Astrocyte of the cerebellum (primary cell): ENCODE data around the gene WNT6.
A peak's percentile ranks its signal among the peaks of the same experiment; 100 is the strongest.

Source experiments
- DNase-seq: peaks from one replicate; pipeline ENCODE4 v3.0.0-alpha.2; 2011; ENCODE audit warnings: low read depth
- H3K4me3 ChIP-seq: 2 replicates; pipeline ENCODE4 v1.5.1; 2011; ENCODE audit warnings: mild to moderate bottlenecking, low read depth, low read length, moderate library complexity
- CTCF ChIP-seq: IDR thresholded peaks from 2 replicates; pipeline ENCODE4 v1.5.1; 2012; ENCODE audit warnings: low read length, low read depth, moderate library complexity, mild to moderate bottlenecking; ENCODE audit errors: missing control alignments
- in situ Hi-C: cut with HindIII; loops from 2 replicates; pipeline ENCODE4 v1.10.0; 2017; ENCODE audit warnings: low sequenced_read_pairs

The WNT6 gene

GRCh38 chr2:218850796-218851195 lies 8.8 kb upstream of the WNT6 start:
- TF ChIP-seq CTCF, result no peak
- in situ Hi-C loops, result no loop called here
- no peak for DNase-seq
- no peak overlapping the region for H3K4me3 ChIP-seq

- no peak for TF ChIP-seq CTCF
- in situ Hi-C loops, result no loop called here
Measured at GRCh38 chr2:218851286-218851685, 8.3 kb upstream of the WNT6 start.

GRCh38 chr2:218852911-218853667 lies 6.5 kb upstream of the WNT6 start:
- in situ Hi-C loops, result no loop called here
- H3K4me3 ChIP-seq, result no peak overlapping the region
- peak; percentile 70 for TF ChIP-seq CTCF
- DNase-seq, result peak; percentile 16

More at GRCh38 chr2:218851286-218851685, 8.3 kb upstream of the WNT6 start:
- no peak overlapping the region for H3K4me3 ChIP-seq
- DNase-seq, result no peak

- H3K4me3 ChIP-seq, result no peak overlapping the region
- in situ Hi-C loops, result no loop called here
- no peak for DNase-seq
- no peak for TF ChIP-seq CTCF
Measured at GRCh38 chr2:218853766-218854165, 5.8 kb upstream of the WNT6 start.

GRCh38 chr2:218854860-218855259 lies 4.7 kb upstream of the WNT6 start:
- DNase-seq, result no peak
- in situ Hi-C loops, result no loop called here
- no peak for TF ChIP-seq CTCF
- H3K4me3 ChIP-seq, result no peak overlapping the region

GRCh38 chr2:218855305-218856166 lies 4.1 kb upstream of the WNT6 start:
- TF ChIP-seq CTCF, result no peak
- no peak for DNase-seq
- in situ Hi-C loops, result no loop called here
- no peak overlapping the region for H3K4me3 ChIP-seq
